Testis (tissue), 3 donors: ENCODE data around the gene MAFB. TPM values are rescaled to one million over a fixed set of nuclear protein-coding genes. Genes with fewer than 3 reads are reported as not detected.

ENCODE experiments used
- DNase-seq: peaks from one replicate; pipeline ENCODE4 v3.0.0-alpha.2; 2019
- H3K27ac ChIP-seq, 2 donors: fragments of 200-600 bp; sonication (generic); one replicate each; pipeline ENCODE4 v1.5.1; 2019
- H3K27me3 ChIP-seq: fragments of 200-600 bp; sonication (generic); one replicate; pipeline ENCODE4 v1.5.1; 2019
- H3K36me3 ChIP-seq: fragments of 200-600 bp; sonication (generic); one replicate; pipeline ENCODE4 v1.5.1; 2017; ENCODE audit warnings: low read depth; ENCODE audit errors: missing control alignments
- H3K4me1 ChIP-seq: fragments of 200-600 bp; sonication (generic); one replicate; pipeline ENCODE4 v1.5.1; 2019
- H3K4me3 ChIP-seq, 2 donors: fragments of 200-600 bp; sonication (generic); one replicate each; pipeline ENCODE4 v1.5.1; 2017 to 2019
- H3K9me3 ChIP-seq: fragments of 200-600 bp; sonication (generic); one replicate; pipeline ENCODE4 v1.5.1; 2017
- CTCF ChIP-seq, 3 experiments: fragments of 450-650 bp in 2 of 3; fragments of 200-600 bp in 1 of 3; sonication (generic) in 1 of 3; IDR thresholded peaks; one replicate each; pipeline ENCODE4 v1.5.1; 2016 to 2019; ENCODE audit warnings: antibody characterized with exemption in 3 of 3, mild to moderate bottlenecking in 2 of 3, moderate library complexity in 1 of 3
- POLR2A ChIP-seq: fragments of 450-650 bp; IDR thresholded peaks from one replicate; pipeline ENCODE4 v1.6.1; 2017; ENCODE audit warnings: antibody characterized with exemption, mild to moderate bottlenecking, moderate library complexity
- WGBS, 2 donors: methylation state at CpG; one replicate each; pipeline ENCODE4 v1.1.5; 2018; 5-methylcytosine and 5-hydroxymethylcytosine counted together
- intact Hi-C: fragments of 100-400 bp; cut with DNase I; formaldehyde crosslinking; loops from one replicate; pipeline ENCODE4 v1.15.1; 2023; ENCODE audit warnings: low total_unique reads
- polyA plus RNA-seq: library from polyadenylated mRNA; stranded (reverse); fragments of 350-450 nt; fragmentation: Illumina TruSeq; extraction: RNeasy Lipid Tissue Mini Kit (QIAGEN cat#74804); gene quantifications from one replicate; pipeline ENCODE4 v1.2.3, GENCODE V29; 2014; ENCODE audit warnings: low read depth, low replicate concordance; ENCODE audit not compliant: insufficient read depth
- total RNA-seq, 2 donors: library from RNA; depleted of rRNA; stranded (reverse); fragments of >200 nt; gene quantifications; one replicate each; pipeline ENCODE4 v1.2.3, GENCODE V29; 2016

The MAFB gene
- total and polyA plus RNA-seq, 3 donors from 2014 or later, result 9.3 to 17.7 (median 11.6) TPM

GRCh38 chr20:40713508-40713907 lies 24.5 kb upstream of the MAFB start:
- 81 to 87% methylated on average over 6 of the region's 6 CpGs for WGBS, 2 donors
- no peak overlapping the region for H3K4me3 ChIP-seq
- H3K27ac ChIP-seq, result no peak overlapping the region
- H3K9me3 ChIP-seq, result no peaks in the 10 kb centered on the region
- H3K36me3 ChIP-seq, result no peaks in the 10 kb centered on the region
- H3K27me3 ChIP-seq, result no peaks in the 10 kb centered on the region
- intact Hi-C loops, result no loop called here
- TF ChIP-seq CTCF (IDR thresholded peaks at IDR 0.05) (no peak), POLR2A (no peak)
- H3K4me1 ChIP-seq, result no peaks in the 10 kb centered on the region
- DNase-seq, result no peak

GRCh38 chr20:40711079-40711478 lies 22.0 kb upstream of the MAFB start:
- Histone ChIP-seq H3K4me3 (no peak overlapping the region), H3K27me3 (no peaks in the 10 kb centered on the region), H3K27ac (no peak overlapping the region), H3K4me1 (no peaks in the 10 kb centered on the region), H3K36me3 (no peaks in the 10 kb centered on the region), H3K9me3 (no peaks in the 10 kb centered on the region)
- DNase-seq, result no peak
- intact Hi-C loops, result no loop called here
- 52 to 68% methylated on average over 13 of the region's 13 CpGs for WGBS, 2 donors
- TF ChIP-seq POLR2A (no peak), CTCF (IDR thresholded peaks at IDR 0.05) (no peak)

GRCh38 chr20:40710603-40711002 lies 21.6 kb upstream of the MAFB start:
- Histone ChIP-seq H3K27me3 (no peaks in the 10 kb centered on the region), H3K27ac (no peak overlapping the region), H3K36me3 (no peaks in the 10 kb centered on the region), H3K4me1 (no peaks in the 10 kb centered on the region), H3K9me3 (no peaks in the 10 kb centered on the region), H3K4me3 (no peak overlapping the region)
- no peak for DNase-seq
- TF ChIP-seq POLR2A (no peak), CTCF (IDR thresholded peaks at IDR 0.05) (no peak)
- 68 to 76% methylated on average over 13 of the region's 13 CpGs for WGBS, 2 donors
- intact Hi-C loops, result no loop called here

- intact Hi-C loops, result no loop called here
- Histone ChIP-seq H3K4me1 (no peaks in the 10 kb centered on the region), H3K36me3 (no peaks in the 10 kb centered on the region), H3K27me3 (no peaks in the 10 kb centered on the region), H3K4me3 (no peak overlapping the region), H3K9me3 (no peaks in the 10 kb centered on the region), H3K27ac (no peak overlapping the region)
- no peak for DNase-seq
- WGBS, 2 donors, result 79 to 86% methylated on average over 3 of the region's 3 CpGs
- TF ChIP-seq POLR2A (no peak), CTCF (IDR thresholded peaks at IDR 0.05) (no peak)
Measured at GRCh38 chr20:40706977-40707582, 18.0 kb upstream of the MAFB start.

DNA sequence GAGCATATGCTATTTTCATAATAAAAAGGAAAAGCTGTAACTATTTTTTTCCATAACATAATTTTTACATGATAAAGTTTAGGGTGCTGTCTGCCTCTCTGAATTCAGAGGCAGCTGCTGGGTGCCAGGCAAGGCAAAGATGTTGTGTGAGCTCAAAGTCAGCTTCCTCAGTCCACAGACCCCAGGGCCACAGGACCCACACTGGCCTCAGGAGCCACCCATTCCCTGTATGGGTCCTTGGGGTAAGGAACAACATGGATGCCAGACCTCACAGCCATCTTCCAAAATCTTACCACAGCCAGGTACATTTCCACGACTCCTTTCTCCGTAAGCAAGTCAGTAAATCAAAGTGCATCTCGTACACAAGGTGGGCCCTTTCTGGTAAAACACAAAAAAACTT lies 16.4 kb upstream of the MAFB start:
- no peak for DNase-seq

More for the DNA sequence above, 16.4 kb upstream of the MAFB start:
- H3K4me3 ChIP-seq, result no peak overlapping the region
- no peaks in the 10 kb centered on the region for H3K27me3 ChIP-seq
- no peaks in the 10 kb centered on the region for H3K9me3 ChIP-seq
- H3K36me3 ChIP-seq, result no peaks in the 10 kb centered on the region
- H3K27ac ChIP-seq, result no peak overlapping the region
- TF ChIP-seq CTCF (IDR thresholded peaks at IDR 0.05), result no peak
- TF ChIP-seq POLR2A, result no peak
- 88 to 96% methylated on average over 3 of the region's 3 CpGs for WGBS, 2 donors
- H3K4me1 ChIP-seq, result no peaks in the 10 kb centered on the region
- intact Hi-C loops, result no loop called here
